K562 (cell line): Measurements from ENCODE around the gene SPATA20. TPM values are rescaled to one million over a fixed set of nuclear protein-coding genes. Genes with fewer than 3 reads are reported as not detected.
A peak's percentile ranks its signal among the peaks of the same experiment; 100 is the strongest.

Experiments
- BACH1 ChIP-seq: fragments of 200-800 bp; sonication (Bioruptor generic); IDR thresholded peaks from 2 replicates; pipeline ENCODE4 v1.6.1; 2016; ENCODE audit warnings: missing genetic modification characterization, missing compliant biosample characterization
- CEBPB ChIP-seq: fragments of 450-650 bp; IDR thresholded peaks from 2 replicates; pipeline ENCODE4 v1.6.1; 2016; ENCODE audit warnings: missing genetic modification characterization, missing compliant biosample characterization
- EP400 ChIP-seq: fragments of 450-650 bp; IDR thresholded peaks from 2 replicates; pipeline ENCODE4 v1.6.1; 2017; ENCODE audit warnings: antibody characterized with exemption, mild to moderate bottlenecking, moderate library complexity
- FOS ChIP-seq: IDR thresholded peaks from 3 replicates; pipeline ENCODE4 v1.6.1; 2011; ENCODE audit not compliant: insufficient read length; ENCODE audit errors: extremely low read depth
- FOXJ3 ChIP-seq: sonication (generic); formaldehyde crosslinking; IDR thresholded peaks from 2 replicates; pipeline ENCODE4 v1.4.0; 2020; ENCODE audit warnings: mild to moderate bottlenecking, missing genetic modification reagents
- GABPB2 ChIP-seq: fragments of 250-450 bp; sonication (Bioruptor Pico); conservative IDR thresholded peaks from 2 replicates; pipeline ENCODE4 v1.5.1; 2021; ENCODE audit warnings: mild to moderate bottlenecking
- HMBOX1 ChIP-seq: sonication (generic); IDR thresholded peaks from 2 replicates; pipeline ENCODE4 v1.6.1; 2016
- KHSRP ChIP-seq: fragments of 450-650 bp; IDR thresholded peaks from 2 replicates; pipeline ENCODE4 v1.6.1; 2017
- L3MBTL2 ChIP-seq: fragments of 450-650 bp; IDR thresholded peaks from 2 replicates; pipeline ENCODE4 v1.6.1; 2016; ENCODE audit warnings: mild to moderate bottlenecking, moderate library complexity
- NCOA1 ChIP-seq: fragments of 450-650 bp; IDR thresholded peaks from 2 replicates; pipeline ENCODE4 v1.6.1; 2016; ENCODE audit warnings: low read depth
- NFE2L1 ChIP-seq: fragments of 450-650 bp; IDR thresholded peaks from 2 replicates; pipeline ENCODE4 v1.6.1; 2016; ENCODE audit warnings: missing genetic modification characterization, low read depth, mild to moderate bottlenecking, missing compliant biosample characterization, moderate library complexity, borderline replicate concordance
- SREBF2 ChIP-seq: sonication (generic); formaldehyde crosslinking; IDR thresholded peaks from 2 replicates; pipeline ENCODE4 v1.4.0; 2020; ENCODE audit warnings: mild to moderate bottlenecking, missing genetic modification reagents
- THAP7 ChIP-seq: fragments of 250-450 bp; sonication (Bioruptor Pico); IDR thresholded peaks from 2 replicates; pipeline ENCODE4 v1.5.0; 2021
- UBTF ChIP-seq, 2 experiments: IDR thresholded peaks; 2 replicates each; pipeline ENCODE4 v1.6.1; 2012; ENCODE audit warnings: improper control_type of control experiment in 2 of 2, low read depth in 2 of 2, low read length in 2 of 2, borderline replicate concordance in 1 of 2
- ZBTB17 ChIP-seq: fragments of 450-650 bp; formaldehyde crosslinking; IDR thresholded peaks from 2 replicates; pipeline ENCODE4 v1.4.0; 2020; ENCODE audit warnings: mild to moderate bottlenecking
- ZBTB9 ChIP-seq: fragments of 450-650 bp; formaldehyde crosslinking; IDR thresholded peaks from 2 replicates; pipeline ENCODE4 v1.4.0; 2020; ENCODE audit warnings: mild to moderate bottlenecking, moderate library complexity
- ZC3H4 ChIP-seq: sonication (generic); formaldehyde crosslinking; IDR thresholded peaks from 2 replicates; pipeline ENCODE4 v1.9.0; 2021; ENCODE audit warnings: missing genetic modification reagents, borderline replicate concordance
- ZNF143 ChIP-seq: sonication (generic); formaldehyde crosslinking; IDR thresholded peaks from 2 replicates; pipeline ENCODE4 v1.9.0; 2022; ENCODE audit warnings: mild to moderate bottlenecking, missing genetic modification reagents
- ZNF561 ChIP-seq: fragments of 450-650 bp; formaldehyde crosslinking; conservative IDR thresholded peaks from 2 replicates; pipeline ENCODE4 v1.4.0; 2020; ENCODE audit warnings: mild to moderate bottlenecking, moderate library complexity
- polyA plus RNA-seq, 8 experiments: library from polyadenylated mRNA; depleted of rRNA in 4 of 8; stranded (reverse) in 5 of 8; unstranded in 3 of 8; fragments of >200 nt; fragmentation: Nextera tagmentation in 2 of 8; fragmentation: Illumina TruSeq in 1 of 8; extraction: Ambion mirVana in 2 of 8; extraction: Trizol in 1 of 8; gene quantifications; 2 replicates each; pipeline versions ENCODE4 v1.2.1 to v1.2.3, GENCODE V29; 2011 to 2014; ENCODE audit warnings: inconsistent platforms in 1 of 8, missing spikeins in 1 of 8
- total RNA-seq, 7 experiments: library from RNA; depleted of rRNA in 6 of 7; stranded (reverse); fragments of >200 nt in 6 of 7; fragmentation: Illumina TruSeq in 2 of 7; extraction: Trizol in 2 of 7; gene quantifications; 2 replicates each; pipeline versions ENCODE4 v1.2.1 to v1.2.3, GENCODE V29; 2011 to 2021; ENCODE audit warnings: low replicate concordance in 1 of 7
- TF ChIP-seq, protein P1 (sequence below): fragments of 250-450 bp; sonication (Bioruptor Pico); IDR thresholded peaks from 2 replicates; pipeline ENCODE4 v1.8.0; 2021; ENCODE audit warnings: moderate library complexity, mild to moderate bottlenecking, inconsistent platforms

Gene SPATA20
- total and polyA plus RNA-seq, 9 of the 15 experiments (the other 6 are each of a cell fraction or from before 2014, with no cell fraction given): 0.08 to 4.0 (median 1.5) TPM

GRCh38 chr17:50541716-50542688, 5.0 kb upstream of the SPATA20 start (continued):
- TF ChIP-seq UBTF (IDR thresholded peaks at IDR 0.05; ENCODE audit: borderline replicate concordance in 1 of 2, low read depth in 2 of 2, low read length in 2 of 2): 0 out of 4 replicates have a peak, but pooled peaks of 1 of the 2 experiments have one; percentile 19
- TF ChIP-seq ZBTB9 (CRISPR knock-in tag): no peak; the same call in 1 of the 2 replicates
- TF ChIP-seq NFE2L1 (tag): no peak
- TF ChIP-seq ZNF561 (CRISPR knock-in tag): no peak
- TF ChIP-seq ZBTB17 (CRISPR knock-in tag): 0 out of 2 replicates have a peak, but pooled peaks have one; percentile 9
- no peak for TF ChIP-seq NCOA1
- TF ChIP-seq FOXJ3 (CRISPR knock-in tag): no peak
- no peak for TF ChIP-seq THAP7 (CRISPR knock-in tag)
- no peak for TF ChIP-seq CEBPB
- TF ChIP-seq ZNF143: peak; percentile 26; the same call in 1 of the 2 replicates
- no peak for TF ChIP-seq FOS
- no peak for TF ChIP-seq BACH1
- no peak for TF ChIP-seq SREBF2 (CRISPR knock-in tag)
- TF ChIP-seq ZC3H4 (CRISPR knock-in tag): no peak
- TF ChIP-seq, protein P1, sequence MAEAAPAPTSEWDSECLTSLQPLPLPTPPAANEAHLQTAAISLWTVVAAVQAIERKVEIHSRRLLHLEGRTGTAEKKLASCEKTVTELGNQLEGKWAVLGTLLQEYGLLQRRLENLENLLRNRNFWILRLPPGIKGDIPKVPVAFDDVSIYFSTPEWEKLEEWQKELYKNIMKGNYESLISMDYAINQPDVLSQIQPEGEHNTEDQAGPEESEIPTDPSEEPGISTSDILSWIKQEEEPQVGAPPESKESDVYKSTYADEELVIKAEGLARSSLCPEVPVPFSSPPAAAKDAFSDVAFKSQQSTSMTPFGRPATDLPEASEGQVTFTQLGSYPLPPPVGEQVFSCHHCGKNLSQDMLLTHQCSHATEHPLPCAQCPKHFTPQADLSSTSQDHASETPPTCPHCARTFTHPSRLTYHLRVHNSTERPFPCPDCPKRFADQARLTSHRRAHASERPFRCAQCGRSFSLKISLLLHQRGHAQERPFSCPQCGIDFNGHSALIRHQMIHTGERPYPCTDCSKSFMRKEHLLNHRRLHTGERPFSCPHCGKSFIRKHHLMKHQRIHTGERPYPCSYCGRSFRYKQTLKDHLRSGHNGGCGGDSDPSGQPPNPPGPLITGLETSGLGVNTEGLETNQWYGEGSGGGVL (CRISPR knock-in tag): no peak
- TF ChIP-seq GABPB2 (CRISPR knock-in tag): no peak
- no peak for TF ChIP-seq EP400
- peak; percentile 97 for TF ChIP-seq L3MBTL2
- no peak for TF ChIP-seq HMBOX1
- TF ChIP-seq KHSRP: no peak
